GM21529 (cell line): ENCODE results near the gene SLC6A3.
"Not testable (repeated sequence)": the region's sequence is repeated elsewhere in the genome, so short reads cannot be mapped to it uniquely, and the experiment has no call there.

Source experiments
- ATAC-seq: cut with Tn5 transposase; IDR thresholded peaks from one replicate; pipeline ENCODE4 v1.9.1; 2021; ENCODE audit not compliant: unreplicated experiment

Gene SLC6A3

GRCh38 chr5:1478271-1479035 is 33.2 kb upstream of the SLC6A3 start:
- no peak for ATAC-seq

DNA sequence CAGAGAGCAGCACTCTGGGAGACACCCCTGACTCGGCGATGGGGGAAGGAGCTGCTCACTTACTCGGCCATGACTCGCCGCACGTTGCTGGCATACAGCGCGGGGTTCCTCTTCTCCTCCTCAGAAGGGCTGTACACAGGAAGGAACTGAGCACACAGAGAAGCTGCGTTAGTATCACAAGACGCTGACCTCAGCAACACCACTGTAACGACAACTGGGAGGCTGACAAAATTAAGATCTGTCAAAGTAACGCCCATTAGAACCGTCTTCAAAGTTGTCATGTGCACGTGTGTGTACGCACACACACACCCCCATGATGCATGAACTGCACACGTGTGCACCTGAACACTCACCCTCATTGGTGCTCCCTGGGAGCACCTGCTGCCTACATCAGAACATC is 32.1 kb upstream of the SLC6A3 start:
- ATAC-seq: no peak

- ATAC-seq: no peak
These were observed 31.7 kb upstream of the SLC6A3 start for GRCh38 chr5:1476967-1477310.

DNA sequence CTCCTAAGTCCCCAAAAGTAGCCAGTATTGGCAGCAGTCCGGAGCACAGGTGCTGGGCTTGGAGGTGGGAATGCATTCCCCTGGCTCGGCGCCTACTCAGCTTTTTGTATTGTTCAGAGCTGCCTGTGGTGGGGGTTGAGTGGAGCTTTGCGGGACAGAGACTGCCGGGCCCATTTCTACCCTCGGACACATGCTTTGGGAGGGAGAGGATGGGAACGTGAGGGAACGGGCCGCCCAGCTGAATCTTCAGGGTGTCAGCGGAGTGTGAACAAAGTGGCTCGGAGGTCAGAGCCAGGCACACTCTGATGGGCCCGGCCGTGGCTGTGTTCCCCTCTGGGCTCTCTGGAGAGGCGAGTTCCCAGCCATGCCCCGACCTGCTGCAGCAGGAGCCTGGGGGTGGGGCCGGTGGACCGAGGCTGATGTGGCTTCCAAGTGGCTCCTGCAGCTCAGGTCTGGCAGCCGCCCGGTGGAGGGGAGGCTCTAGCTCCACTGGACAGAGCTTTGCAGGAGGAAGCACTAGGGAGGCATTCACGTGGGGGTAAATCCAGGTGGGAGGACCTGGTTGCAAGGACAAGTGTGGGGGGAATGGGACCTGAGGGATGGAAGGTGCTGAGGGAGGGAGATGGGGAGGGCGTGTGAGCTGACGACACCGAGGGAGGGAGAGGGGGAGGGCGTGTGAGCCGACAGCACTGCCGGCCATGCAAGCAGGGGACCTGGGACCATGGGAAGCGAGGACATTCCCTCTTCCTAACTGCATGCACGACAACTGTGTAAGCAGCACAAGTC is 31.1 kb upstream of the SLC6A3 start:
- no peak for ATAC-seq

DNA sequence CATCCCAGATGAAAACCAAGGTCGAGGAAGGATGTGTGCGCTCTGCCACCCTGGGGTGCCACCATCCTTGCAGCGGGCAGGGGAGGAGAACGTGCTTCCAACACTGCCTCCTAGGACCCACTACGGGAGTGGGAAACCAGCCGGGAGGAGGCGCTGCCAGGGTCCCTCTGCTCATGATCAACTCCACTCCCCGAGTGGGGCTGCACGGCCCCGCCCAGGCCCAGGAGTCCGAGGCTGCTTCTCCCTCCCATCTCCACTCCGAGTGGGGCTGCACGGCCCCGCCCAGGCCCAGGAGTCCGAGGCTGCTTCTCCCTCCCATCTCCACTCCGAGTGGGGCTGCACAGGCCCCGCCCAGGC is 30.3 kb upstream of the SLC6A3 start:
- ATAC-seq: not testable (repeated sequence)

DNA sequence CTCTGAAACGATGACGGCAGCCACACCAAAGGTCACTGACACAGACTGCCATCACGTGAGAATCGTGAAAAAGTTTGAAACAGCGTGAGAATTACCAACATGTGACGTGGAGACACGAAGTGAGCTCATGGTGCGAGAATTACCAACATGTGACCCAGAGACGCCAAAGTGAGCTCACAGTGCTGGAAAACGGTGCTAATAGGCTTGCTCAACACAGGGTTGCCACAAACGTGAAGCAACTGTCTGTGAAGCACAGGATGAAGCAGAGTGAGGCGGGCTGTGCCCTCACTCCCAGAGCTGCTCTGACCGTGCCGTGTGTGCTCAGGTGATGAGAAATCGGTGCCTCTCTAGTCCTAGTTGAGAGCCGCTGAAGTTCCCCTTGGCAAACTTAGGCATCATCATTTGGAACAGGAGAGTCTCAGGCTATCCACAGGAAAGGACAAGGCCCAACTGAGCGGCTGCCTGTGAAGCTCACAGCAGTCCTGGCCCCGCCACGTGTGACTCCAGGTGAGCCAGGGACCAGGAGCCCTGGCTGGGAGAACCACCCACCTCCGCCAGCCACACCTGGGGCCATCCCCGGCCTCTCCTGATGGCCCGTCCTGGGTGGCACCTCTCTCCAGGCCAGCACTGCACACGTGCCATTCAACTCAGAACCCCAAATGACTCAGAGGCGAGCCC is 29.8 kb upstream of the SLC6A3 start:
- no peak for ATAC-seq

DNA sequence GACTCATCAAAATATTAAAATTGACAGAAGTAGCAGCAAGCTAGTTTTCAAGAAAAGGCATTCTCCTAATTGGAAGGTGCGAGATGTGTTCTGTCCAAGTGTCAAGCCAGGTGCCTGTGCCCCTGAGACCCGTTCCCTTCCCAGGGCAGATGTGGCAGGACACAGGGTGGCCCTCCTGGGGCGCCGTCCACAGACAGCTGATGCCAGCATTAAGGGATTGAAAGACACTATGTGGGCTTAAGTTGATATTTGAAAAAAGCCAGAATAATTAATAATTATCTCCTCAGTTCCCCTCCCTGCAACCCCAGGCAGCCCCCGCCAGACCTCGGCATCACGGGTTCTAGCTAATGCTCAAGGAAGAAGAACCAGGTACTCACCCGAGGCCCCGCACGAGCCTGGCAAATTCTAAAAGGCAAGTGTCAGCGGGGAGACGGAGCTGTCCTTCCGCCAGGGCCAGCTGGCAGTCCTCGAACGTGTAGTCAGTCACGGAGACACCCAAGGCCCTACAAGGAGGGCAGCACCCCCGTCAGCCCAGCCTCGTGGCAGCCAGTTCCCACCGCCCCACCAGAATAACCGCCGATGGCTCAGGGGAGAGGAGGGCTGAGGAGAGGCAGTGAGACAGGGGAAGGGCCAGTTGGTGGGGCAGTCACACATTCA is 29.1 kb upstream of the SLC6A3 start:
- ATAC-seq: no peak

DNA sequence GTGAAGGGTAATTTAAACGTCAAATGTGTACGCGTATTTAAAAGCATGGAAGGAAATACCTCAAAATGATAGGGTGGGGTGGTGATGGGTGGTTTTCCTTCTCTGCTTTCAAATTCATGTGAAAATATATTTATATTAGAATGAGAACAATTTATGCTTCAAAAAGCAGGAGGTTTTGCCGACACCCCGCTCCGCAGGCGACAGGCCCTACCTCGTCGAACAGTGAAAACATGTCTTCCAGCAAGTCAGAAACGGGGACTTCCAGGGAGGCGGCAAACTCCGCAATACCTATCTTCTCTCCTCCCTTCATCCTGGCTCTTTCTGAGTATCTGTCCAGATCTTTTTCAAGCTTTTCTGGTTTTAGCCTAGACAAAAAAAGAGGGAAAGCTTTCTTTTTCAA is 28.5 kb upstream of the SLC6A3 start:
- no peak for ATAC-seq

DNA sequence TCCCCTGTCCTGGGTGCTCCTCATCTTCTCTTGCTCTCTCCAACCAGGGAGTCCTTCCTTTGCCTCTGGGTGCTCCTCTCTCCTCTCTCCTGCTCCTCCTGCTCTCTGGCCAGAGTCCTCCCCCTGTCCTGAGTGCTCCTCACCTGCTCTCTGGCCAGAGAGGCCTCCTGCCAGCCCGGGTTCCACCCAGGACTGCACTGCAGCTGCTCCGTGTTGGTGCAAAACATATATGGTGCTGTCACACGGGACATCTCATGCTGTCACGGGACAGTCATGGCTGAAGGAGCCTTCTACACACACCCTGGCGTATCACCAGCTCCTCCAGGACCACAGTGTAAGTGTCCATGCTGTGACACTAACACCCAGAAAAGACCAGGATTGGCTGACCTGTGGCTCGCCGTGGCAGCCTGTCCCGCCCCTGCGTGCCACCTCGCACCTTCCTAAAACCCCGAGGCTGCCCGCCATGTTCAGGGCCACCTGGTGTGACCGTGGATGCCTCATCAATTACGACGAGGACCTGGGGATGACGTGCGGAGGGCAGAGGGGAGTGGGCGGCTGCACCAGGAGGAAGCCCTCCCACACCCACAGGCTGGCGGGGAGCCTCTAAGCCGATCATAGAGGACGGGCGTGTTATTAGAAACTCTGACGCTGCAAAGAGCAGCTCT is 27.9 kb upstream of the SLC6A3 start:
- ATAC-seq: no peak

- ATAC-seq: no peak
These were observed 27.0 kb upstream of the SLC6A3 start for GRCh38 chr5:1471997-1472963.

- ATAC-seq: no peak
These were observed 26.1 kb upstream of the SLC6A3 start for GRCh38 chr5:1471240-1471853.

DNA sequence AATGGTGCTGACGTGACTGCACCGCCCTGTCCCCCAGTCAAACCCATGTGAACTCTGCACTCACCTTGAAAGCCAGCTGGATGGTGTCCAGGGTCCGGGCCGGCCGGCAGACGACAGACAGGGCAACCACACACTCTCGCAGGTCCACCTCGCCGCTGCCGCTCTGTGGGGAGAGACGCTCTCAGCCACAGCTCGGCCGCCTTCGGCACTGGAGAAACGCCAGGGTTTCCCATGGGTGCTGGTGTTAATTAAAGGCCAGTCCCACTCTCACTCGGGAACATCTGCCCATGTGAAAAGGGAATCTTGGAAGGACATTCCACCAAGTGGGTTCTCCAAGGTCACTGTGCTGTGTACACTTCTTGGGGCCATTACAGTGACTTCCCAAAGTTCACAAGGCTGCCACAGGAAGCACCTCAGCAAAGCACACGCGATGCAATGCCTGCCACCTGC is 25.5 kb upstream of the SLC6A3 start:
- ATAC-seq: no peak

- ATAC-seq: no peak
These were observed 23.6 kb upstream of the SLC6A3 start for GRCh38 chr5:1468629-1469527.

GRCh38 chr5:1468247-1468612 is 23.0 kb upstream of the SLC6A3 start:
- no peak for ATAC-seq

GRCh38 chr5:1467341-1468246 is 22.4 kb upstream of the SLC6A3 start:
- no peak for ATAC-seq

GRCh38 chr5:1466631-1467265 is 21.5 kb upstream of the SLC6A3 start:
- ATAC-seq: no peak

- no peak for ATAC-seq
These were observed 20.8 kb upstream of the SLC6A3 start for GRCh38 chr5:1465966-1466471.
